ENCODE measurements around the gene STXBP4. TPM values are rescaled to one million over a fixed set of nuclear protein-coding genes. Genes with fewer than 3 reads are reported as not detected.

STXBP4 gene
- total and polyA plus RNA-seq, 7 experiments from 2014 or later = 3.2 to 12.1 (median 8.6) TPM

DNA sequence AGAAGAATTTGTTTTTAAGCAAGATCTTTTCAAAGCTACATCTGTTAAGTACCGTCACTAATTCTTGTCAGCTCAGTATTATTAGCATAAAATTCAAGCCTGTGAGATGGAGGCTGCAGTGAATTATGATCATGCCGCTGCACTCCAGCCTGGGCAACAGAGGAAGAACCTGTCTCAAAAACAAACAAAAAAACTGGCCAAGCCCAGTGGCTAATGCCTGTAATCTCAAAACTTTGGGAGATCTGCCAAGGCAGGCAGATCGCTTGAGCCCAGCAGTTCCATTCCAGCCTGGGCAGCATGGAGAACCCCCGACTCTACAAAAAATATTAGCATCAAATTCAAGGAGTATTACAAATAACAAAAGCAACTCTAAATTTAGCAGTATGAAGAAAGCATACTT is 88.0 kb downstream of the STXBP4 start:
- ChIA-PET CTCF (no interaction called here), POLR2A (no interaction called here)
- Histone ChIP-seq H3K4me3 (ENCODE audit: low read length) (no peak overlapping the region), H3K36me3 (ENCODE audit: control insufficient read depth in 2 of 3, insufficient read depth in 3 of 3, low read length in 3 of 3) (no peaks in the 10 kb centered on the region), H3K27me3 (ENCODE audit: control insufficient read depth in 2 of 2, insufficient read depth in 2 of 2, low read length in 2 of 2) (no peaks in the 10 kb centered on the region), H3K27ac (ENCODE audit: low read depth, low read length) (no peak overlapping the region), H3K4me1 (ENCODE audit: control insufficient read depth in 2 of 2, insufficient read depth in 2 of 2, low read length in 2 of 2) (no peaks in the 10 kb centered on the region), H3K9me3 (ENCODE audit: control insufficient read depth in 2 of 3, low read length in 3 of 3) (no peaks in the 10 kb centered on the region)
- Mint-ChIP-seq H3K9me3 (no peaks in the 10 kb centered on the region), H3K27ac (no peak overlapping the region), H3K4me1 (no peaks in the 10 kb centered on the region), H3K4me3 (no peak overlapping the region), H3K36me3 (peaks cover 0 to 17% (median 6%) of the 10 kb centered on the region in 5 donors), H3K27me3 (no peaks in the 10 kb centered on the region)
- intact Hi-C loops (cut with micrococcal nuclease) = no loop called here
- no peak for DNase-seq
- ATAC-seq = no peak

DNA sequence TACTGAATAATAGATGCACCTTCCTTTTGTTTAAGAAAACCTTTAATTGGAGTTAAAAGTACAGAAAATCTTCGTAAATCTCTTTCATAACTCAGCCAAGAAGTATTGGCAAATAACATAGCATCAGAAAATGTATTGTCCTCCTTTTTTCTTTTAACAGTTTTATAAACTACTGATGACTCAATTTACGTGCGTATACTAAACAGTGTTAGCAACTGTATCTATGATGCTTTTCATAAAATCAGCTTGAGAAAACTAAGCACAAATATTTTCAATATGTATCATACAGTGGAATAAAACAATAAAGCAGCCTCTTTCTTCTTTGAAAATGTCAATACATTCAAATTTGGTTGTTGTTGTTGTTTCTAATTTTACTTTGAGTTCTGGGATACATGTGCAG is 88.6 kb downstream of the STXBP4 start:
- Mint-ChIP-seq H3K4me1 (peaks cover 0 to 1% (median 0%) of the 10 kb centered on the region in 7 donors), H3K36me3 (peaks cover 0 to 17% (median 6%) of the 10 kb centered on the region in 5 donors), H3K4me3 (no peak overlapping the region), H3K27me3 (no peaks in the 10 kb centered on the region), H3K9me3 (no peaks in the 10 kb centered on the region), H3K27ac (no peak overlapping the region)
- Histone ChIP-seq H3K36me3 (ENCODE audit: control insufficient read depth in 2 of 3, insufficient read depth in 3 of 3, low read length in 3 of 3) (no peaks in the 10 kb centered on the region), H3K9me3 (ENCODE audit: control insufficient read depth in 2 of 3, low read length in 3 of 3) (no peaks in the 10 kb centered on the region), H3K4me1 (ENCODE audit: control insufficient read depth in 2 of 2, insufficient read depth in 2 of 2, low read length in 2 of 2) (no peaks in the 10 kb centered on the region), H3K4me3 (ENCODE audit: low read length) (no peak overlapping the region), H3K27me3 (ENCODE audit: control insufficient read depth in 2 of 2, insufficient read depth in 2 of 2, low read length in 2 of 2) (no peaks in the 10 kb centered on the region), H3K27ac (ENCODE audit: low read depth, low read length) (no peak overlapping the region)
- intact Hi-C loops (cut with micrococcal nuclease) = no loop called here
- no peak for ATAC-seq
- DNase-seq = no peak
- ChIA-PET CTCF (no interaction called here), POLR2A (no interaction called here)

DNA sequence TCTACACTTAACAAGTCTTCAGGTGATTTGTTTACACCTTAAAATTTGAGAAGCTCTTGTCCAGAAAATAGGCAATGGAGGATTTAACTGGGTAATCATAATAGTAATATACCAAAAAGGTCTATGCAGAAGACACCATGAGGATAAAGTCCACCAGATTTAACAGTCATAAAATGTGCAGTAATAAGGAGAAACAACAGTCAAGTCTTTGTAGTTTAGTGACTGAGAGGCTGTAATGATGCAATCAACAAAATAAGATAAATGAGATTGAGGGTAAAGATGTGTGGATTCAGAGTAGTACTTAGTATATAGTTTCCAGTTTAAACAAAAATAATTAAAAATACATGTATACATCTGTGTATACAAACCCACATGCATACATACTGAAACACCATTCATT is 91.2 kb downstream of the STXBP4 start:
- peaks cover 0 to 17% (median 6%) of the 10 kb centered on the region in 5 donors for H3K36me3 Mint-ChIP-seq
- H3K27ac ChIP-seq (ENCODE audit: low read depth, low read length) = no peak overlapping the region
- H3K4me3 Mint-ChIP-seq = no peak overlapping the region
- peaks cover 0 to 3% (median 0%) of the 10 kb centered on the region in 7 donors for H3K4me1 Mint-ChIP-seq
- no peaks in the 10 kb centered on the region for H3K36me3 ChIP-seq (ENCODE audit: control insufficient read depth in 2 of 3, insufficient read depth in 3 of 3, low read length in 3 of 3)
- DNase-seq (no peak), ATAC-seq (no peak)
- no peaks in the 10 kb centered on the region for H3K9me3 Mint-ChIP-seq
- ChIA-PET POLR2A (no interaction called here), CTCF (no interaction called here)
- H3K4me1 ChIP-seq (ENCODE audit: control insufficient read depth in 2 of 2, insufficient read depth in 2 of 2, low read length in 2 of 2) = no peaks in the 10 kb centered on the region
- no peaks in the 10 kb centered on the region for H3K27me3 ChIP-seq (ENCODE audit: control insufficient read depth in 2 of 2, insufficient read depth in 2 of 2, low read length in 2 of 2)
- H3K27me3 Mint-ChIP-seq = peaks cover 0 to 2% (median 0%) of the 10 kb centered on the region in 5 donors
- no peak overlapping the region for H3K27ac Mint-ChIP-seq
- no peak overlapping the region for H3K4me3 ChIP-seq (ENCODE audit: low read length)
- H3K9me3 ChIP-seq (ENCODE audit: control insufficient read depth in 2 of 3, low read length in 3 of 3) = no peaks in the 10 kb centered on the region
- intact Hi-C loops (cut with micrococcal nuclease) = no loop called here

DNA sequence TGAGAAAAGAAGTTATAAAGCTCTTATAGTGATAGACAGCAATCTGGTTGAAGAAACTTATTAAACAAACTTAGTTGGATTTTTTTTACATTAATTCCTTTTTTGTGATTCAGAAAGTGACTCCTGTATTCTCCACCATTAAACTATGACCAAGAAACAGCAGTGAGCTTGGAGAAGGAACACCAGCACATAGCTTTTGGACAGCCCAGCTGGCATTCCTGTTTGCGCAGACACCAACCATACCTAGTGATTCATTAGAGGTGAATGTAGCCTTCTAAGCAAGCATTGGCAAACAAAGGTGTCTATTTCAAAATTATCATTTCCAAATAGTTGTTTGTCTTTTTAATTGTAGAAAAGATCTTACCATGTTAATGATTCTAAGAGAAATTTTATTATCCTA is 94.4 kb downstream of the STXBP4 start:
- no peaks in the 10 kb centered on the region for H3K27me3 ChIP-seq (ENCODE audit: control insufficient read depth in 2 of 2, insufficient read depth in 2 of 2, low read length in 2 of 2)
- Mint-ChIP-seq H3K4me1 (peaks cover 0 to 3% (median 0%) of the 10 kb centered on the region in 7 donors), H3K27me3 (peaks cover 0 to 5% (median 0%) of the 10 kb centered on the region in 5 donors), H3K27ac (no peak overlapping the region), H3K9me3 (no peaks in the 10 kb centered on the region), H3K36me3 (no peaks in the 10 kb centered on the region), H3K4me3 (no peak overlapping the region)
- no peak overlapping the region for H3K27ac ChIP-seq (ENCODE audit: low read depth, low read length)
- no peaks in the 10 kb centered on the region for H3K36me3 ChIP-seq (ENCODE audit: control insufficient read depth in 2 of 3, insufficient read depth in 3 of 3, low read length in 3 of 3)
- no peaks in the 10 kb centered on the region for H3K9me3 ChIP-seq (ENCODE audit: control insufficient read depth in 2 of 3, low read length in 3 of 3)
- DNase-seq = no peak
- CTCF ChIA-PET = no interaction called here
- no peak overlapping the region for H3K4me3 ChIP-seq (ENCODE audit: low read length)
- POLR2A ChIA-PET = no interaction called here
- H3K4me1 ChIP-seq (ENCODE audit: control insufficient read depth in 2 of 2, insufficient read depth in 2 of 2, low read length in 2 of 2) = no peaks in the 10 kb centered on the region
- intact Hi-C loops (cut with micrococcal nuclease) = no loop called here
- no peak for ATAC-seq

DNA sequence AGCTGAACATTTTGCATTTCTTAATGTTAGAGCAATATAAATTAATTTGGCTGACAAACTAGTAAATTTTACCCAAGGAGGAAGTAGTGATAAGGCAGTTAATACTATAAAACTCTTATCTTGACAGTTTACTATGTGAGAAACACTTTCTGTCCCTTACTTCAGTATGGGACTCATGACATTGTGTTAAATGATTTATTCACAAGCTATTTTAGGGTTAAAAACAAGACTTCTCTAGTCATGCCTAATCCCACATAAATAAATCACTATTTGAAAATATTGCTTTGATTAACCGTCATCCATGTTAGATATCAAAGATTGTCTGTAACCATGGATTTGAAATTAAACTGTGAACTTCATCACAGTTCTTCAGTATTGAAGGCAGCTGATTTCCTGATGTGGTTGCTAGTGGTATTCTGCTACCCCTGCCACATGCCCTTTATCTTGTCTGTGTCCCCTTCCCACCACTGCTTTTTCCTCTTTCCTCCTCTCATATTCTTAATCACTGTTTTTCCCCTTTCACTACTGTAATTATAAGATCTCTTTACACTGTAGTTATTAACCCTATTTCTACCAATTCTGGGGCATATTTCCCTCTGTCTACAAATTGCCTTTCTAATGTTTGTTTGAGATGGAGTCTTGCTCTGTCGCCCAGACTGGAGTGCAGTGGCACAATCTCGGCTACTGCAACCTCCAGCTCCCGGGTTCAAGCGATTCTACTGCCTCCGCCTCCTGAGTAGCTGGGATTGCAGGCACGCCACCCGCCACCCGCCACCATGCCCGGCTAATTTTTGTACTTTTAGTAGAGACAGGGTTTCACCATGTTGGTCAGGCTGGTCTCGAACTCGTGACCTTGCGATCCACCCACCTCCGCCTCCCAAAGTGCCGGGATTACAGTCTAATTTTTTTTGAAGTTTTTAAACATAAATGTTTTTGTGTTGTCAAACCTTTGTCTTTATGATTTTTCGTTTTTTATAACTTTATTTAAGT is 95.6 kb downstream of the STXBP4 start:
- Mint-ChIP-seq H3K27me3 (peaks cover 0 to 5% (median 0%) of the 10 kb centered on the region in 5 donors), H3K27ac (no peak overlapping the region), H3K4me1 (peaks cover 0 to 3% (median 0%) of the 10 kb centered on the region in 7 donors), H3K4me3 (no peak overlapping the region), H3K9me3 (no peaks in the 10 kb centered on the region), H3K36me3 (no peaks in the 10 kb centered on the region)
- ATAC-seq (no peak), DNase-seq (no peak)
- intact Hi-C loops (cut with micrococcal nuclease) = no loop called here
- ChIA-PET CTCF (no interaction called here), POLR2A (no interaction called here)
- Histone ChIP-seq H3K36me3 (ENCODE audit: control insufficient read depth in 2 of 3, insufficient read depth in 3 of 3, low read length in 3 of 3) (no peaks in the 10 kb centered on the region), H3K27ac (ENCODE audit: low read depth, low read length) (no peak overlapping the region), H3K4me3 (ENCODE audit: low read length) (no peak overlapping the region), H3K9me3 (ENCODE audit: control insufficient read depth in 2 of 3, low read length in 3 of 3) (no peaks in the 10 kb centered on the region), H3K27me3 (ENCODE audit: control insufficient read depth in 2 of 2, insufficient read depth in 2 of 2, low read length in 2 of 2) (no peaks in the 10 kb centered on the region), H3K4me1 (ENCODE audit: control insufficient read depth in 2 of 2, insufficient read depth in 2 of 2, low read length in 2 of 2) (no peaks in the 10 kb centered on the region)

DNA sequence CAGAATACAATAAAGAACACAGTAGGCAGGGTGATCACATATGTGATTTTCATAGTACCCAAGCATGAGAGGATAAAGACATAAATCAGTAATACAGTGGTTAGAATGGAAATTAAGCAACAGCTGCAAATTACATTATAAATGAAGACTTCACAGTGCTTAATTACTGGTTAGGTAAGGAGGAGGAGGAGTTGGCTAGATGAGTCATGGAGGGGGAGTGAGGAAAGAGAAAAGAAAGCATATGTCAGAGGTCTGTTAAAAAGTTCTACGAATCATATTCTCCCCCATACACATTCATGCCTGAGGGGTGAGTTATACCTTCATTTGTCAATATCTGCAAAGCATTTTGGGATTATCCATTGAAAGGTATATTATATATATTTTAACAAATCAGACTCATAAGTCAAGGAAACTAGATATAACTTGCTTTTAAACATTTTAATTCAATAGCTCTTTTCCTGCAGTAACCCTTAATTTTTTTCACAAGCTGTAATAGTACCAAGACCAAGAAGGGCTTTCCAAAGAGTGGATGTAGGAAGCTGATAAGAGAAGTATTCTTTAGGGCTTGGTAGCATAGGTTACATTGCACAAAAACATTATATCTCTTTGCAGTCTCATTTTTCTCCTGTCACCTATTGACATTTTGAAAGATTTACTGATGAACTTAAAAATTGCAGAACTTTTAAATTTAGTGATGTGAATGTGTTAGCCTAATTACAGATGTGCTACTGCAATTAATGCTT is 99.3 kb downstream of the STXBP4 start:
- Histone ChIP-seq H3K27me3 (ENCODE audit: control insufficient read depth in 2 of 2, insufficient read depth in 2 of 2, low read length in 2 of 2) (no peaks in the 10 kb centered on the region), H3K27ac (ENCODE audit: low read depth, low read length) (no peak overlapping the region), H3K4me1 (ENCODE audit: control insufficient read depth in 2 of 2, insufficient read depth in 2 of 2, low read length in 2 of 2) (no peaks in the 10 kb centered on the region), H3K36me3 (ENCODE audit: control insufficient read depth in 2 of 3, insufficient read depth in 3 of 3, low read length in 3 of 3) (no peaks in the 10 kb centered on the region), H3K9me3 (ENCODE audit: control insufficient read depth in 2 of 3, low read length in 3 of 3) (no peaks in the 10 kb centered on the region), H3K4me3 (ENCODE audit: low read length) (no peak overlapping the region)
- H3K36me3 Mint-ChIP-seq = peaks cover 0 to under 1% (median 0%) of the 10 kb centered on the region in 5 donors
- no peak for DNase-seq
- H3K27me3 Mint-ChIP-seq = peaks cover 0 to 5% (median 0%) of the 10 kb centered on the region in 5 donors
- ATAC-seq = no peak
- peaks cover 0 to 5% (median 0%) of the 10 kb centered on the region in 7 donors for H3K4me1 Mint-ChIP-seq
- no peak overlapping the region for H3K27ac Mint-ChIP-seq
- no peak overlapping the region for H3K4me3 Mint-ChIP-seq
- no peaks in the 10 kb centered on the region for H3K9me3 Mint-ChIP-seq
- ChIA-PET CTCF (no interaction called here), POLR2A (no interaction called here)
- intact Hi-C loops (cut with micrococcal nuclease) = no loop called here
